ENCODE measurements around the gene KLHL5.

The KLHL5 gene

DNA sequence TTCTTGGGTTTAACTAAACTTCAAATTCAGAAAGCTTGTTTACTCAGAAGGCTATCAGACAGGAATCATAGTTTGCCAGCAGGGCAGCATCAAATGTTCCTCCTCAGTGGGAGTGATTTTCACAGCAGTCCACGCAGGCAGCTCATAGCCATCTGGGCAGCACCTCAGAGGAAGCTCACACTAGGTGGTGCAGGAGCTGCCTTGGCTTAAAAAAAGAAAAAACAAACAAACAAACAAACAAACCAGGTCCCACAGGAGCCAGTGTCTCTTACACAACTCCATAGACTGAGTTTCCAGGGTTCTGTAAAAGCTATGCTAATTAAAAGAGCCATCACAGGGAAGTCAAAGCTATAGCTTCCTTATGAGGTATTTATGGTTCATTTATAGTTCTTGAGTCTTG is 10.5 kb upstream of the KLHL5 start:
- no peak for DNase-seq (ENCODE audit: low spot score)
- TF ChIP-seq, protein P1, sequence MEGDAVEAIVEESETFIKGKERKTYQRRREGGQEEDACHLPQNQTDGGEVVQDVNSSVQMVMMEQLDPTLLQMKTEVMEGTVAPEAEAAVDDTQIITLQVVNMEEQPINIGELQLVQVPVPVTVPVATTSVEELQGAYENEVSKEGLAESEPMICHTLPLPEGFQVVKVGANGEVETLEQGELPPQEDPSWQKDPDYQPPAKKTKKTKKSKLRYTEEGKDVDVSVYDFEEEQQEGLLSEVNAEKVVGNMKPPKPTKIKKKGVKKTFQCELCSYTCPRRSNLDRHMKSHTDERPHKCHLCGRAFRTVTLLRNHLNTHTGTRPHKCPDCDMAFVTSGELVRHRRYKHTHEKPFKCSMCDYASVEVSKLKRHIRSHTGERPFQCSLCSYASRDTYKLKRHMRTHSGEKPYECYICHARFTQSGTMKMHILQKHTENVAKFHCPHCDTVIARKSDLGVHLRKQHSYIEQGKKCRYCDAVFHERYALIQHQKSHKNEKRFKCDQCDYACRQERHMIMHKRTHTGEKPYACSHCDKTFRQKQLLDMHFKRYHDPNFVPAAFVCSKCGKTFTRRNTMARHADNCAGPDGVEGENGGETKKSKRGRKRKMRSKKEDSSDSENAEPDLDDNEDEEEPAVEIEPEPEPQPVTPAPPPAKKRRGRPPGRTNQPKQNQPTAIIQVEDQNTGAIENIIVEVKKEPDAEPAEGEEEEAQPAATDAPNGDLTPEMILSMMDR (IDR thresholded peaks at IDR 0.05; ENCODE audit: extremely low read depth, missing control alignments), result no peak

DNA sequence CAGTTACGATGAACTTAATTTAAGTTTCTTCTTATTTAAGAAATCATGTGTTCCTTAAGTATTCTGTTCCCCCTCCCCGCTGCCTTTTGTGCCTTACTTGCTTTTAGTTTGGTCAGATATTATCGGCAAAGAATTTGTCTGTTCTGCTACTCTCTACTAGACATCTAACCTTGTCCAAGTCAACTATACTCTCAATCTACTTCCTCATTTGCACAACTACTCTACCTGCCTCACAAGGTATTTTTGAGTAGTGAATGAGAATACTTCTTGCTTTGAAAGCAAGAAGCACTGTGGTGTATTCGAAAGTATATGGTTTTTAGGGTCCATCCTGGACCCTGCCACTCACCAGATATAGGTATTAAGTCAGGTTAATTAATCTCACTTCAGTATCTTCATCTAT is 8.0 kb upstream of the KLHL5 start:
- no peak for DNase-seq (ENCODE audit: low spot score)
- TF ChIP-seq, protein P1 (IDR thresholded peaks at IDR 0.05; ENCODE audit: extremely low read depth, missing control alignments), result no peak

- DNase-seq (ENCODE audit: low spot score), result no peak
- TF ChIP-seq, protein P1 (IDR thresholded peaks at IDR 0.05; ENCODE audit: extremely low read depth, missing control alignments), result no peak
These were observed 7.5 kb upstream of the KLHL5 start for GRCh38 chr4:39054497-39054896.

DNA sequence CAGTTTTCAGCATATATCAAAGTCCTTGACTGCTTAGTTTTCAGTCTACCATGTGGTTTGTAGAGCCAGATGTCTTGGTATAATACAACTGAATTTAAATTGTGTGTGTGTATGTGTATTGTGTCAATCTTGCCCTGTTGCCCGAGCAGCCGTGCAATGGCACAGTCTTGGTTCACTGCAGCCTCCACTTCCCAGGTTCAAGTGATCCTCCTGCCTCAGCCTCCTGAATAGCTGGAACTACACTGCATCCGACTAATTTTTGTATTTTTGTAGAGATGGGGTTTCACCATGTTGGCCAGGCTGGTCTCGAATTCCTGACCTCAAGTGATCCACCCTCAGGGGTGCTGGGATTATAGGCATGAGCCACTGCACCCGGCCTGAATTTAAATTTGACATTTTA is 6.0 kb upstream of the KLHL5 start:
- TF ChIP-seq, protein P1 (IDR thresholded peaks at IDR 0.05; ENCODE audit: extremely low read depth, missing control alignments), result no peak
- DNase-seq (ENCODE audit: low spot score), result no peak

- TF ChIP-seq, protein P1 (IDR thresholded peaks at IDR 0.05; ENCODE audit: extremely low read depth, missing control alignments), result no peak
- DNase-seq (ENCODE audit: low spot score), result no peak
These were observed 575 bp upstream of the KLHL5 start for GRCh38 chr4:39061457-39061856.

DNA sequence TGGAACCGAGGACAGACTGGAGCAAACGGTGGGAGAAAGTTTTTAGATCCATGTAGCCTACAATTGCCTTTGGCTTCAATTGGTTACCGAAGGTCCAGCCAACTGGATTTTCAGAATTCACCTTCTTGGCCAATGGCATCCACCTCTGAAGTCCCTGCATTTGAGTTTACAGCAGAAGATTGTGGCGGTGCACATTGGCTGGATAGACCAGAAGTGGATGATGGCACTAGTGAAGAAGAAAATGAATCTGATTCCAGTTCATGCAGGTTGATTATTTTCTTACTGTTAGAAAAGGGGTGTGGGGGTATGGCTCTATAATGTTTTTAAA is 702 bp downstream of the KLHL5 start:
- DNase-seq (ENCODE audit: low spot score), result no peak
- TF ChIP-seq, protein P1 (IDR thresholded peaks at IDR 0.05; ENCODE audit: extremely low read depth, missing control alignments), result no peak

DNA sequence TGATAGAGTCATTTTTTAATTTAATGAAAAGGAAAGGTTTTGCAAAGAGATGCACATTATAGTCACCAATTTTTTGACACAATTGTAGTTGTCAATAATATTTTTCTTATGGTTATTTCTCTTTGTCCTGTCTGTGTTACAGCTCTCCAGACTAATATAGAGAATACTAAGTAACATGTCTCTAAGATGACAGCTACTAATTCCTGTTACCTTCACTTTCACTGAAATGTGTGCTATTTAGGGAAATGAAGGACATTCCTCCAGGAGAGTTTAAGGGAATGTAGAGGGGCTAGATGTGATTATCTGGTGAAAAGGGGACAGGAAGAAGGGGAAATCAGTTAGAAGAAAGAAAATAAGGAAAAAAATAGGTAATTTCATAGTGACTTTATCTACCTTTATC is 1.4 kb downstream of the KLHL5 start:
- DNase-seq (ENCODE audit: low spot score), result no peak
- TF ChIP-seq, protein P1 (IDR thresholded peaks at IDR 0.05; ENCODE audit: extremely low read depth, missing control alignments), result no peak
